ENCODE data around the gene SLC7A14. TPM values are rescaled to one million over a fixed set of nuclear protein-coding genes. Genes with fewer than 3 reads are reported as not detected.

SLC7A14 gene
- total RNA-seq, 1 experiment from 2014 or later, result not detected

DNA sequence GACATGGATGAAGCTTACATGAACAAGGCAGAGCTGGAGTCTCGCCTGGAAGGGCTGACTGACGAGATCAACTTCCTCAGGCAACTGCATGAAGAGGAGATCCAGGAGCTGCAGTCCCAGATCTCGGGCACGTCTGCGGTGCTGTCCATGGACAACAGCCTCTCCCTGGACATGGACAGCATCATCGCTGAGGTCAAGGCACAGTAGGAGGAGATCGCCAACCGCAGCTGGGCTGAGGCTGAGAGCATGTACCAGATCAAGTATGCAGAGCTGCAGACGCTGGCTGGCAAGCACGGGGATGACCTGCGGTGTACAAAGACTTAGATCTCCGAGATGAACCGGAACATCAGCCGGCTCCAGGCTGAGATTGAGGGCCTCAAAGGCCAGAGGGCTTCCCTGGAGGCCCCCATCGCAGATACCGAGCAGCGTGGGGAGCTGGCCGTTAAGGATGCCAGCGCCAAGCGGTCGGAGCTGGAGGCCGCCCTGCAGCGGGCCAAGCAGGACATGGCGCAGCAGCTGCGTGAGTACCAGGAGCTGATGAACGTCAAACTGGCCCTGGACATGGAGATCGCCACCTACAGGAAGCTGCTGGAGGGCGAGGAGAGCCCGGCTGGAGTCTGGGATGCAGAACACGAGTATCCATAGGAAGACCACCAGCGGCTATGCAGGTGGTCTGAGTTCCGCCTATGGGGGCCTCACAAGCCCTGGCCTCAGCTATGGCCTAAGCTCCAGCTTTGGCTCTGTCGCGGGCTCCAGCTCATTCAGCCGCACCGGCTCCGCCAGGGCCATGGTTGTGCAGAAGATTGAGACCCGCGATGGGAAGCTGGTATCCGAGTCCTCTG, 89.6 kb downstream of the SLC7A14 start:
- no peak for DNase-seq

DNA sequence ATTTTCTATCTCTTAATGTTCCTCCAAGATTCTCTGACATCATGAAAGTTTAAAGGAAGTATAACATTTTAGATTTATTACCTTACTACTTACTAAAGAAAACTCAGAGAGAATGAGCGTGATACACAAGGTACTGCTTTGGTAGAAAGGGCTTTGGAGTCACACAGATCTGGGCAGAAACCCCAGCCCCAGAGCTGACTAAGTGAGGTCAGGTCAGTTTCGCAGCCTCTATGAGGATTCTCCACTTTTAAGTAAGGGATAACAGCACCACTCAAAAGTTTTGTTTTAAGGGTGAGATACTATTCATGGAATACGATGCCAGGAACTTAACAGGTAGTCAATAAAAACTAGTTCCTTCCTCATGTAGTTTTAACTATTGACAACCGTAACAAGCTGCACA, 91.1 kb downstream of the SLC7A14 start:
- H3K36me3 ChIP-seq, result no peaks in the 10 kb centered on the region
- H3K4me3 ChIP-seq, result no peak overlapping the region
- no peaks in the 10 kb centered on the region for H3K9me3 ChIP-seq
- no peaks in the 10 kb centered on the region for H3K27me3 ChIP-seq
- no peak for DNase-seq

More for the DNA sequence above, 89.6 kb downstream of the SLC7A14 start:
- Histone ChIP-seq H3K4me3 (no peak overlapping the region), H3K9me3 (no peaks in the 10 kb centered on the region), H3K27me3 (no peaks in the 10 kb centered on the region), H3K36me3 (no peaks in the 10 kb centered on the region)

DNA sequence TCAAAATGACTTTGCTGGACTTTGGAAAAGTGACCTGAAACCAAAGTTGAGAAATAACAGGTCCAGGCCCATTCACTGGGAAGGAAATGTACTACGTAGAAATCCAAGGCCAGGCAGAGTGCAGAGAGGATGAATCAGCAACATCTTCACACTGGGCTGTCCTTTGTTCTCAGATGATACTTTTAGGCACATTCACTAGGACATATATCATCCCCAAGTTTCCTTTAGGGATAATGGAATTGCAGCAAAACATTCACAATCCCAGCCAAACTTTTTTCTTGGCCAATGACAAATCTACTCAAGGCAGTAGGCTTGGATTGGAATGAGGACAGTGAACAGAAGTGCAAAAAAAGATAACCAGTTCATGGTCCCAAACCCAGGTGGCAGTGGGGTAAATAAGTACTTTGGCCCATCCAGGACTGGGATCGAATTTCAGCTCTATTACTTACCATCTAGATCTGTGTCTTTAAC, 92.1 kb downstream of the SLC7A14 start:
- H3K27me3 ChIP-seq, result no peaks in the 10 kb centered on the region
- H3K36me3 ChIP-seq, result no peaks in the 10 kb centered on the region
- H3K4me3 ChIP-seq, result no peak overlapping the region
- DNase-seq, result no peak
- 0 out of 2 replicates have a peak, but pooled peaks cover under 1% of the 10 kb centered on the region for H3K9me3 ChIP-seq

DNA sequence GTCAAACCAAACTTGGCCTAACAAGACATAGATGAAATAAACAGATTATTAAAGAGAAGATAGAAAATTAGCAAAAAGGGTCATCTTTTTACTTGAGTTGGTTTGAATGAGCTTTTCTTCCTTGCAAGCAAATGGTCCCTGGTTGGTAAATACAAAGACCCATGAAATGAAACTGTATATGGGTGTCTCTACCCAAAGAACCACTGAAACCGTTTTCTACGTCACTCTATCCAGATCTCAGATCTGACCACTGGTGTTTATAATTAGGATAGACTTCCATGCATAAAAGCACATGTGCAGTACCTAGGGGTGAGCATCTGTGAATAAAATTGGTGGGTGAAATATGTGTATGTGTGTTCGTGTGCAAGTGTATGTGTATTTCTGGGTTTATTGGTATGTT, 94.0 kb downstream of the SLC7A14 start:
- no peaks in the 10 kb centered on the region for H3K36me3 ChIP-seq
- 0 out of 2 replicates have a peak, but pooled peaks cover 3% of the 10 kb centered on the region for H3K9me3 ChIP-seq
- H3K4me3 ChIP-seq, result no peak overlapping the region
- DNase-seq, result no peak
- H3K27me3 ChIP-seq, result no peaks in the 10 kb centered on the region

DNA sequence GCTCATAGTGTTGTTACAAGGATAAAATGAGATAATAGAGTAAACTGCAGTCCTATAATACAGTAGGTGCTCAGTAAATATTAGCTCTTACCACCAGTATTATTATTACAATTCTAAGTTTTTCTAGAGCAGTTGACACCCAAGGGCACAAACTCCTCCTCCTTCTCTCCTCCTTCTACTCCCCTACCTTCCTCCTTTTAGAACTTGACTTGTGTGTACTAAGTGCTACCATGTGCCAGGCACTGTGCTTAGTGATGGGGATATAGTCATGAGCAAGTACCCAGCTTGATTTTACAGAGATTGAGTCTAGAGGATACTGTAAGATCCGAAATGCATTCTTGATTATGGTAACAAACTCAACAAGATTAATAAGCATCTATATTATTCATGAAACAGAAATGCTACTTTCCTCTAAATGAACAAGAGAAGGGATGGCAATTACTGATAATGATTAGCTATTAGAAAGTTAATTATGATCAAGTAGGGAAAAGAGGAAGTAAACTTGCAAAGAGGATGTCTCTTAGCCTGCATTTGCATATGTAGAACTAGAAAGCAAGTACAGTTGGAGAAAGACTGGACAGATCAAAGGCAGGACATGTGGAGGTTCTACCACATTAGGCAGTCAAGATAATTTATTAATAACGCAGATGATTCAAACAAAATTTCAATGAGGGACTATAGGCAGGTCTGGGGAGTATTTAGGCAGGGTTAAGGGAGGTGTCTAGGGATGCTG, 94.9 kb downstream of the SLC7A14 start:
- DNase-seq, result no peak
- Histone ChIP-seq H3K9me3 (0 out of 2 replicates have a peak, but pooled peaks cover 3% of the 10 kb centered on the region), H3K27me3 (no peaks in the 10 kb centered on the region), H3K36me3 (no peaks in the 10 kb centered on the region), H3K4me3 (no peak overlapping the region)

DNA sequence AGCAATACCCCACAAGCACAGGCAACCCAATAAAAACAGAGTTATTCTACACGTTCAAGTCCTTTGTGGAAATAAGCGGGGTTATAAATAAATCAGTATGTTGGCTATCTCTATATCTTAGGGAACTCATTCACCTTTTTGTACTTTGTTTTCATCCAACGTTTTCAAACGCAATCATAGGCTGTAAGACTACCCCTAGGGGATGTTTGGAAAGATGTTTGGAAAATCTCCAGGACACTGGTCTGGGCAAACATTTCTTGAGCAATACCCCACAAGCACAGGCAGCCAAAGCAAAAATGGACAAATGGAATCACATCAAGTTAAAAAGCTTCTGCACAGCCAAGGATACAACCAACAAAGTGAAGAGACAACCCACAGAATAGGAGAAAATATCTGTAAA, 97.1 kb downstream of the SLC7A14 start:
- no peak for DNase-seq
- Histone ChIP-seq H3K27me3 (no peaks in the 10 kb centered on the region), H3K9me3 (0 out of 2 replicates have a peak, but pooled peaks cover 3% of the 10 kb centered on the region)

DNA sequence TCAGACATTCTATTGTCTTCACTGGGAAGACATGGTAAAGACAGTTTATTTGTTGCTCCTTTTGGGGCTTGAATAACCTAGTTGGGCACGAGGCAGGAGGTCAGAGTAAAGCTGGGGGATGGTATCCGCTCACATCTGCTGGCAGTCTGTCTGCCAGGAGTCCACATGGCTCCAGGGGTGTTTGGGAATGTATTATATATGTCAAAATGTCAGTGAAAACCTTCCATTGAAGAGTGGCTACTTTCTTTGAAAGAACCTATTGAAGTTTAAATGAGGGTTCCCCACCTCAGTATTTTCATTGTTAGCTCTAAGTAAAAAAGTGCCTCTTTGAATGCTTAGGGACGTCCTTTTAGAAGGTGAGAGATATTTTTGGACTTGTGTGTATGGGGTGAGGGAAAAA, 98.8 kb downstream of the SLC7A14 start:
- Histone ChIP-seq H3K36me3 (no peaks in the 10 kb centered on the region), H3K9me3 (0 out of 2 replicates have a peak, but pooled peaks cover 3% of the 10 kb centered on the region), H3K4me3 (no peak overlapping the region), H3K27me3 (no peaks in the 10 kb centered on the region)
- DNase-seq, result no peak

More for the DNA sequence above, 97.1 kb downstream of the SLC7A14 start:
- Histone ChIP-seq H3K4me3 (no peak overlapping the region), H3K36me3 (no peaks in the 10 kb centered on the region)

DNA sequence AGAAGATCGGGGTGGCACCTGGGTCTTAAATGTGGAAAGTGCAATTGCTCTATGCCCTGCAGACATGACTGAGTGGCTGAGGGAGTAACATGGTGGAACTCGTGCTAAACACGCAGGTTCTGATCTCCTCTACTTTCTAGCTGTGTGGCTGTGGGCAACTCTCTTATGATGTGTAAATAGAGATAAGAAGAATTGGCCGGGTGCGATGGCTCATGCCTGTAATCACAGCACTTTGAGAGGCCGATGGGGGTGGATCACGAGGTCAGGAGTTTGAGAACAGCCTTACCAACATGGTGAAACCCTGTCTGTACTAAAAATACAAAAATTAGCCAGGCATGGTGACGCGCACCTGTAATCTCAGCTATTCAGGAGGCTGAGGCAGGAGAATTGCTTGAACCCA, 99.5 kb downstream of the SLC7A14 start:
- Histone ChIP-seq H3K36me3 (no peaks in the 10 kb centered on the region), H3K9me3 (0 out of 2 replicates have a peak, but pooled peaks cover 3% of the 10 kb centered on the region), H3K27me3 (no peaks in the 10 kb centered on the region), H3K4me3 (no peak overlapping the region)
- no peak for DNase-seq

DNA sequence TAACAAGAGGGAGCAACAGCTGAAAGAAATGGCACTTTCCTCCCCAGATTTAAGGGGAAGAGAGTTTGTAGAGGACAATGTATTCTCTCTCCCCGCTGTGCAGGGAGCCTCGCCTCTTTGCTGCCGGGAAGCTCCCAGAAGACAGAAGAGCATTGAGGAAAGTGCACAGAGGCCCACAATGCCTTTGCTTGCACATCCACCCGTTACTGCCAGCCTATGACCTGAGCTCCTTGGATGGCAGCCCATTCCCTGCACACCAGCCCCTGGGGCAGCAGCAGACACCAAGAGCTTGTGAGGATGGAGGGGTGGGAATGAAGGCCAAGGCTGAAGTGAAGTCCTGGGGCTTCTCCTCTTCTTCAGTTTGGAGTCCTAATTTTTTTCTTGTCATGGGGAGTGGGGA, 100.2 kb downstream of the SLC7A14 start:
- no peak for DNase-seq
- Histone ChIP-seq H3K36me3 (no peaks in the 10 kb centered on the region), H3K27me3 (no peaks in the 10 kb centered on the region), H3K9me3 (0 out of 2 replicates have a peak, but pooled peaks cover 3% of the 10 kb centered on the region), H3K4me3 (no peak overlapping the region)

DNA sequence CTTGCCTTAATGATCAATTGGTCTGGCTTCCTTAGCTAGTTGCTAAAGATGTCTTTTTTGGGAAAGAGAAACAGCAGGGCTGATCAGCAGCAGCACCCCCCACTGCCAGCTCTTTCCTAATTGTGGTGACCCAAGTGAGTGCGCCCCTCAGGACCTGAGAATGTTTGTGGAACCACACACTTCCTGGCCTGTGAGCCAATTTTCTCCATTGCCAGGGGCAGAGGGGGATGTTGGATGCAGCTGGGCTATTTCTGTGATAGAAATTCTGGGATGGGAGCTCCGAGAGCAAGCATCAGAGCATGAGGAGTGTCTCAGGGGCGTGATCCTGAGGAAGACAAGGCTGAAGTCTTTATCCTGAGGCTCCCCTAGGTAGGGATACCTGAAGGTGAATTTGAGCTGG, 100.6 kb downstream of the SLC7A14 start:
- no peak overlapping the region for H3K4me3 ChIP-seq
- H3K27me3 ChIP-seq, result no peaks in the 10 kb centered on the region
- H3K9me3 ChIP-seq, result 0 out of 2 replicates have a peak, but pooled peaks cover 3% of the 10 kb centered on the region
- DNase-seq, result no peak
- no peaks in the 10 kb centered on the region for H3K36me3 ChIP-seq

DNA sequence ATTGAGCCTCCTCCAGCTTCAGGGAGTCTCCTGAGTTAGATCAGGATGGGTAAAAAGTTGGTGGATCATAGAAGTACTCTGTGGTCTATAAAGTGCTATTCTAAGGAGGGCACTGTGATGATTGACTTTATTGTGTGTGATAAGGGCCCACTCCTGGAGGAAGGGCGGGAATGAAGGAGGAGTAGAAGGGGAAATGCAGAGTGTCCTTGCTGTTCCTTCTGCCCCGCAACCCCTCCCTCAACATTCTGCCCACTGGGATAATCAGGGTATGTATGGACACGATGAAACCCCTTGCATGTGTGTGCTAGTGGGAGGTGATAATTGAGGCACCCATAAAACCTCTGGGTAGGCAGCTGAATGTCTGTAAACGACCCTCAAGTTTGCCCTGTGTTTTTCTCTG, 101.0 kb downstream of the SLC7A14 start:
- no peaks in the 10 kb centered on the region for H3K36me3 ChIP-seq
- no peak for DNase-seq
- H3K9me3 ChIP-seq, result 0 out of 2 replicates have a peak, but pooled peaks cover 3% of the 10 kb centered on the region
- H3K4me3 ChIP-seq, result no peak overlapping the region
- H3K27me3 ChIP-seq, result no peaks in the 10 kb centered on the region

DNA sequence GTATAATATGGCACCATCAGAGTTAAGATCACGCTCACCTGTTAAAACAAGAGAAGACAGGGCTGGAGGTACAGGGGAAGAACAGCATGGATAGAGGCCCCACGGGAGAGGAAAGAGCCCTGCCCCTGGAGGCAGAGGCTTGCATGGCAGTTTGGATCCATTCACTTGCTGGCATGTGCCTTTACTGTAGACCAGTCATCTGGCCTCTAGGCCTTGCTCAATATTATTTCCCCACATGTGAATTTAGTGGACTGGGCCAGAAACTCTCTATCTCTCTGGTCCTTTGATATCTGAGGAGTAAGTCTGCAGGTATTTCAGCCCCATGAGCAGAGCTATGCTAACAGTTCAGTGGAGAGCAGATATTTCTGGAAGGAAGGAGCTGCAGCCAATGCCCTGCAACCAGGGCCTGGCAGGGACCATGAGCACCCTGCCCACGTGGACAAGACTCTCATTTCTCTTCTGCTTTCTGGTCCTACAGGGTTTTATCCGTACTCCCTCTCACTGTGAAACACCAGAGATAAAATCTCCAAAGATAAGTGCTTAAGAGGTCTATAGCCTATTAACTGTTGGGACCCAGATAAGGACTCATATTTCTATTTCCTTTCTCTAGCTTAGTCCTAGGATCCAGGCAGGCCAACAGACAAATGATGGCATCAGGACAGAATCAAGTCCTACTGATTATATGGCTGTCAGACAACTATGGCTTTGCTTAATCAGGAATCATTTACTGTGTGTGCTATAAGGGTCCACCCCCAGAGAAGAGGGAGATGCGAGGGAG, 102.2 kb downstream of the SLC7A14 start:
- Histone ChIP-seq H3K4me3 (no peak overlapping the region), H3K27me3 (no peaks in the 10 kb centered on the region), H3K36me3 (no peaks in the 10 kb centered on the region), H3K9me3 (0 out of 2 replicates have a peak, but pooled peaks cover under 1% of the 10 kb centered on the region)
- peak; percentile 25 for DNase-seq

DNA sequence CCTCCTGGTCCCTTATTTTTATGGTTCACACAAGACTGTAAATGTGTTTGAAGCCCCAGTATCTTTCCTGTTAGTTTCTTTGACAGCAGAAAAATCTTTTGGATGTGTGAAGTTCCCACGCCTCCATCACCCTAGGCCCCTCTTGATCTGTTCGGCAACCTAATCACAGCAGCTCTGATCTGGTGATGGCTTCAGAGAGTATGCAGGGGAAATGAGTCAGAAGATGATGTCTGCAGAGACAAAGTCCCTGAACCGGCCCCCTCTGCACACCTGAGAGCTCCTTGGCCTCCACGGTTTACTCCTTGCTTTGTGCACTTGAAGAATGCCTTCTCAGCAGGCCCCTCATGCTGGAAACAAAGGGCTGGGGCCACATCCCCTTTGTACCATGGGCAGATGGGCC, 103.7 kb downstream of the SLC7A14 start:
- no peaks in the 10 kb centered on the region for H3K9me3 ChIP-seq
- H3K4me3 ChIP-seq, result no peak overlapping the region
- no peak for DNase-seq
- H3K36me3 ChIP-seq, result no peaks in the 10 kb centered on the region
- no peaks in the 10 kb centered on the region for H3K27me3 ChIP-seq

DNA sequence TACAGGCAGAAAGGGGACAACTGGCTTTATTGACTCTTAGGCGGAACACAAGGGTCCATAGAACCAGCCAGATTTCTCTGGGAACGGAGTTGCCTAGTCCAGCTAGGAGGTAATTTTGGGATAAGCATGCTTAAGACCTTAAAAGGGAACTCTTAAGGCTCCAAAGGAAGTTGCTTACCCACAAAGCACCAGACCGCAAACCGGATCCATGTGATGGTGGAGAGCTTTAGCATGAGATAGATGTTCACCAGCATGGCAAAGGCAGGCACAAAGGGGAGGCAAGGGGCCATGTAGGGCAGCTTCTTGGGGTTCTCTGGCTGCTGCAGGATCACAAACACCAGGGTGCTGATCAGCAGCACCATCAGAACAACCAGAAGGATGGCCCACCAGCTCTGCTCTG, 105.8 kb downstream of the SLC7A14 start:
- H3K9me3 ChIP-seq, result no peaks in the 10 kb centered on the region
- H3K36me3 ChIP-seq, result no peaks in the 10 kb centered on the region
- H3K4me3 ChIP-seq, result no peak overlapping the region
- no peaks in the 10 kb centered on the region for H3K27me3 ChIP-seq
- no peak for DNase-seq

DNA sequence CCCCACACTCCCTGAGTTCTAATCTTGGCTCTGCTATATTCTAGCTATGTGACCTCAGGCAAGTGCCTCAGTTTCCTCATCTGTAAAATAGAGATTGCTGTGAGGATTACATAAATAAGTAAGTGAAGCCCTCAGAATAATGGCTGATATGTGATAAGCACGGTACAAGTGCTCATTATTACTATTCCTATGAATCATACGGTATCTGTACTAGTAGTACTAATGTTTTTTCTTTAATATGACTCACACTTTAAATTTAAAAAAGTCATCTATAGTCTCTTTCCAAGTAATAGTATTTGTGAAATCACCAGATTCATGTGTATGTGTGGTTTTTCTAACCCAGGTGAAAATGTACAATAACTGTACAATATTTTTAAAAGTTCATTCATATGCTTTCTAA, 108.5 kb downstream of the SLC7A14 start:
- no peak for DNase-seq
- Histone ChIP-seq H3K36me3 (no peaks in the 10 kb centered on the region), H3K27me3 (no peaks in the 10 kb centered on the region), H3K9me3 (no peaks in the 10 kb centered on the region), H3K4me3 (no peak overlapping the region)

DNA sequence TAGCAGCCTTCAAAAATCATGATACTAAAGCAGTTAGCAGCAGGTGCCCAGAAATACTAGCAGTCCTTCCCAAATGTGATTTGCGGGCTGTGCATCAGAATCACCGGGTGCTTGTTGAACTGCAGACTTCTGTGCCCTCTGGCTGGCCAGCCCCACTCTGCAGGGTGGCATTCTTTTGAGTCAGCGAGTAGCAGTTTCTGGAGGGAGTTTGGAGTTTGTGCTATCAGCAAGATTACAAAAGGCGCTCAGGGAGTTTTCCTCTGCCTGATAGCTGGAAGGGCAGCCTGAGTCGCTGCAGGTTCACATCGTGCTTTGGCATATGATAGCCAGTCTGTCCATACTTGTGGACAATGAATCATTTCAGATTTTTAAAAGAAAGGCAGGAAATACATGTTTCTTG, 109.6 kb downstream of the SLC7A14 start:
- Histone ChIP-seq H3K36me3 (no peaks in the 10 kb centered on the region), H3K27me3 (no peaks in the 10 kb centered on the region), H3K4me3 (no peak overlapping the region), H3K9me3 (no peaks in the 10 kb centered on the region)
- DNase-seq, result peak; percentile 37

Data from MG63 (cell line).